Pancreas (tissue), 10 donors: ENCODE measurements around the gene BHLHA15. TPM values are rescaled to one million over a fixed set of nuclear protein-coding genes. Genes with fewer than 3 reads are reported as not detected.

Experiments used
- ATAC-seq, 4 donors: fragments of 200-7000 bp; cut with Tn5 transposase; one replicate each; pipeline versions ENCODE4 v1.8.0 to v1.9.1; 2020; ENCODE audit warnings: mild to moderate bottlenecking in 4 of 4, moderate library complexity in 4 of 4
- DNase-seq, 6 donors: peaks; one replicate each; pipeline ENCODE4 v3.0.0-alpha.2; 2020
- FAIRE-seq: peaks from 2 replicates; lab custom pipeline; 2012; peaks lifted over from hg19 to GRCh38; lab: Jason Lieb, UNC
- H3K27ac ChIP-seq, 4 donors: fragments of 200-600 bp; sonication (generic); 1 replicate in 3 of 4; 2 replicates in 1 of 4; pipeline versions ENCODE4 v1.5.0 to v1.8.0; 2020
- H3K27me3 ChIP-seq, 4 donors: fragments of 200-600 bp; one replicate each; pipeline ENCODE4 v1.8.0; 2021
- H3K36me3 ChIP-seq, 3 donors: fragments of 200-600 bp; sonication (generic) in 1 of 3; one replicate each; pipeline versions ENCODE4 v1.5.0 to v1.8.0; 2020 to 2021
- H3K4me1 ChIP-seq, 3 donors: fragments of 200-600 bp; one replicate each; pipeline ENCODE4 v1.8.0; 2021
- H3K4me3 ChIP-seq, 4 donors: fragments of 200-600 bp; sonication (generic) in 2 of 4; one replicate each; pipeline versions ENCODE4 v1.5.0 to v1.8.0; 2020 to 2021
- H3K9me3 ChIP-seq, 4 donors: fragments of 200-600 bp; one replicate each; pipeline ENCODE4 v1.8.0; 2021
- WGBS, 2 donors: extraction: QIAGEN DNeasy Blood & Tissue Kit; methylation state at CpG; one replicate each; pipeline ENCODE4 v1.1.7; 2013; 5-methylcytosine and 5-hydroxymethylcytosine counted together
- intact Hi-C, 3 donors: fragments of 100-400 bp; cut with DNase I; formaldehyde crosslinking; loops; one replicate each; pipeline versions ENCODE4 v1.11.1 to v1.14.2; 2022
- polyA plus RNA-seq, 2 donors: library from polyadenylated mRNA; stranded (reverse); fragments of 200-250 nt; gene quantifications; one replicate each; pipeline ENCODE4 v1.2.3, GENCODE V29; 2013
- total RNA-seq, 6 donors: library from RNA; stranded (reverse); fragmentation: NEBNext Ultra II Directional in 4 of 6; extraction: Animal tissue kit (Norgen Biotek cat#: 25700) in 4 of 6; gene quantifications; one replicate each; pipeline versions ENCODE4 v1.2.1 to v1.2.4, GENCODE V29; 2021 to 2023
- TF ChIP-seq, protein P1 (sequence below), 4 donors: fragments of 200-600 bp; sonication (generic) in 3 of 4; IDR thresholded peaks; one replicate each; pipeline versions ENCODE4 v1.5.0 to v1.8.0; 2021; ENCODE audit warnings: antibody characterized with exemption in 4 of 4
- donor health status: healthy with polysubstance abuse.
- donor health status: DM: no; HTN: no; CAD: no; lungs with moderate emphysema.
- donor health status: DM: no; HTN: no; CAD: no.
- donor health status: control.
- donor health status: control.
- donor health status: Bipolar disorder and iron deficiency.
- donor health status: DM: yes; HTN: yes; CAD: no.
- donor health status: DM: no; HTN: no; CAD: no.
- donor health status: DM: no; HTN: no; CAD: no.
- donor health status: DM: yes; HTN: yes; CAD: no.

BHLHA15 gene
- total and polyA plus RNA-seq, 8 donors = 32.5 to 405 (median 105) TPM

GRCh38 chr7:98175260-98175940 lies 35.8 kb upstream of the BHLHA15 start:
- peaks cover 52 to 67% (median 56%) of the 10 kb centered on the region in 3 donors for H3K4me1 ChIP-seq
- WGBS, 2 donors = 79% methylated on average over 8 of the region's 8 CpGs
- no peaks in the 10 kb centered on the region for H3K36me3 ChIP-seq
- TF ChIP-seq, protein P1, sequence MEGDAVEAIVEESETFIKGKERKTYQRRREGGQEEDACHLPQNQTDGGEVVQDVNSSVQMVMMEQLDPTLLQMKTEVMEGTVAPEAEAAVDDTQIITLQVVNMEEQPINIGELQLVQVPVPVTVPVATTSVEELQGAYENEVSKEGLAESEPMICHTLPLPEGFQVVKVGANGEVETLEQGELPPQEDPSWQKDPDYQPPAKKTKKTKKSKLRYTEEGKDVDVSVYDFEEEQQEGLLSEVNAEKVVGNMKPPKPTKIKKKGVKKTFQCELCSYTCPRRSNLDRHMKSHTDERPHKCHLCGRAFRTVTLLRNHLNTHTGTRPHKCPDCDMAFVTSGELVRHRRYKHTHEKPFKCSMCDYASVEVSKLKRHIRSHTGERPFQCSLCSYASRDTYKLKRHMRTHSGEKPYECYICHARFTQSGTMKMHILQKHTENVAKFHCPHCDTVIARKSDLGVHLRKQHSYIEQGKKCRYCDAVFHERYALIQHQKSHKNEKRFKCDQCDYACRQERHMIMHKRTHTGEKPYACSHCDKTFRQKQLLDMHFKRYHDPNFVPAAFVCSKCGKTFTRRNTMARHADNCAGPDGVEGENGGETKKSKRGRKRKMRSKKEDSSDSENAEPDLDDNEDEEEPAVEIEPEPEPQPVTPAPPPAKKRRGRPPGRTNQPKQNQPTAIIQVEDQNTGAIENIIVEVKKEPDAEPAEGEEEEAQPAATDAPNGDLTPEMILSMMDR (IDR thresholded peaks at IDR 0.05) = no peak
- no peak for DNase-seq
- no peaks in the 10 kb centered on the region for H3K9me3 ChIP-seq
- intact Hi-C loops = loop anchor here in 1 of 3 donors (5.0 kb wide), 1 partner anchor 37 kb away; the partner anchor contains the start of gene BHLHA15
- H3K27me3 ChIP-seq = no peaks in the 10 kb centered on the region
- peak overlapping the region in 2 of 4 donors; percentile 23 to 83 for H3K27ac ChIP-seq
- FAIRE-seq = no peak
- no peak for ATAC-seq
- H3K4me3 ChIP-seq = no peak overlapping the region

GRCh38 chr7:98177553-98177952 lies 33.7 kb upstream of the BHLHA15 start:
- FAIRE-seq (no peak), ATAC-seq (peak in 3 of 4 donors; percentile 8 to 38 (median 30)), DNase-seq (no peak)
- Histone ChIP-seq H3K27me3 (no peaks in the 10 kb centered on the region), H3K4me3 (peak overlapping the region in 2 of 4 donors; percentile 13 to 25), H3K9me3 (no peaks in the 10 kb centered on the region), H3K36me3 (no peaks in the 10 kb centered on the region), H3K27ac (peak overlapping the region; percentile 78 to 86 (median 82)), H3K4me1 (peaks cover 36 to 48% (median 37%) of the 10 kb centered on the region in 3 donors)
- TF ChIP-seq, protein P1 (IDR thresholded peaks at IDR 0.05) = no peak
- intact Hi-C loops = loop anchor here in 1 of 3 donors (5.0 kb wide), 1 partner anchor 35 kb away; the partner anchor contains the start of gene BHLHA15
- WGBS, 2 donors = 43 to 50% methylated on average over 6 of the region's 6 CpGs

GRCh38 chr7:98178321-98178720 lies 32.9 kb upstream of the BHLHA15 start:
- H3K9me3 ChIP-seq = no peaks in the 10 kb centered on the region
- H3K4me1 ChIP-seq = peaks cover 29 to 41% (median 33%) of the 10 kb centered on the region in 3 donors
- peak overlapping the region; percentile 78 to 86 (median 82) for H3K27ac ChIP-seq
- no peaks in the 10 kb centered on the region for H3K36me3 ChIP-seq
- intact Hi-C loops = loop anchor here in 1 of 3 donors (5.0 kb wide), 1 partner anchor 34 kb away; the partner anchor contains the start of gene BHLHA15
- TF ChIP-seq, protein P1 (IDR thresholded peaks at IDR 0.05) = no peak
- no peaks in the 10 kb centered on the region for H3K27me3 ChIP-seq
- ATAC-seq (peak; percentile 78 to 88 (median 84)), DNase-seq (peak; percentile 85 to 96 (median 90)), FAIRE-seq (no peak)
- peak overlapping the region in 2 of 4 donors; percentile 13 to 25 for H3K4me3 ChIP-seq
- WGBS, 2 donors = 20 to 35% methylated on average over 16 of the region's 16 CpGs

GRCh38 chr7:98178762-98179490 lies 32.3 kb upstream of the BHLHA15 start:
- no peaks in the 10 kb centered on the region for H3K9me3 ChIP-seq
- intact Hi-C loops = loop anchor here in 1 of 3 donors (5.0 kb wide), 1 partner anchor 33 kb away; the partner anchor contains the start of gene BHLHA15
- TF ChIP-seq, protein P1 (IDR thresholded peaks at IDR 0.05) = no peak
- H3K4me1 ChIP-seq = peaks cover 28 to 37% (median 33%) of the 10 kb centered on the region in 3 donors
- H3K27me3 ChIP-seq = no peaks in the 10 kb centered on the region
- peak overlapping the region in 1 of 4 donors; percentile 25 for H3K4me3 ChIP-seq
- WGBS, 2 donors = 70 to 77% methylated on average over 10 of the region's 10 CpGs
- peak overlapping the region; percentile 78 to 86 (median 82) for H3K27ac ChIP-seq
- ATAC-seq (peak; percentile 9 to 38 (median 25)), DNase-seq (peak in 1 of 6 donors; percentile 44), FAIRE-seq (no peak)
- H3K36me3 ChIP-seq = no peaks in the 10 kb centered on the region
